ENCODE measurements around the gene LRIF1.
"Not testable (repeated sequence)": the region's sequence is repeated elsewhere in the genome, so short reads cannot be mapped to it uniquely, and the experiment has no call there.

The LRIF1 gene, protein sequence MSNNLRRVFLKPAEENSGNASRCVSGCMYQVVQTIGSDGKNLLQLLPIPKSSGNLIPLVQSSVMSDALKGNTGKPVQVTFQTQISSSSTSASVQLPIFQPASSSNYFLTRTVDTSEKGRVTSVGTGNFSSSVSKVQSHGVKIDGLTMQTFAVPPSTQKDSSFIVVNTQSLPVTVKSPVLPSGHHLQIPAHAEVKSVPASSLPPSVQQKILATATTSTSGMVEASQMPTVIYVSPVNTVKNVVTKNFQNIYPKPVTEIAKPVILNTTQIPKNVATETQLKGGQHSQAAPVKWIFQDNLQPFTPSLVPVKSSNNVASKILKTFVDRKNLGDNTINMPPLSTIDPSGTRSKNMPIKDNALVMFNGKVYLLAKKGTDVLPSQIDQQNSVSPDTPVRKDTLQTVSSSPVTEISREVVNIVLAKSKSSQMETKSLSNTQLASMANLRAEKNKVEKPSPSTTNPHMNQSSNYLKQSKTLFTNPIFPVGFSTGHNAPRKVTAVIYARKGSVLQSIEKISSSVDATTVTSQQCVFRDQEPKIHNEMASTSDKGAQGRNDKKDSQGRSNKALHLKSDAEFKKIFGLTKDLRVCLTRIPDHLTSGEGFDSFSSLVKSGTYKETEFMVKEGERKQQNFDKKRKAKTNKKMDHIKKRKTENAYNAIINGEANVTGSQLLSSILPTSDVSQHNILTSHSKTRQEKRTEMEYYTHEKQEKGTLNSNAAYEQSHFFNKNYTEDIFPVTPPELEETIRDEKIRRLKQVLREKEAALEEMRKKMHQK

DNA sequence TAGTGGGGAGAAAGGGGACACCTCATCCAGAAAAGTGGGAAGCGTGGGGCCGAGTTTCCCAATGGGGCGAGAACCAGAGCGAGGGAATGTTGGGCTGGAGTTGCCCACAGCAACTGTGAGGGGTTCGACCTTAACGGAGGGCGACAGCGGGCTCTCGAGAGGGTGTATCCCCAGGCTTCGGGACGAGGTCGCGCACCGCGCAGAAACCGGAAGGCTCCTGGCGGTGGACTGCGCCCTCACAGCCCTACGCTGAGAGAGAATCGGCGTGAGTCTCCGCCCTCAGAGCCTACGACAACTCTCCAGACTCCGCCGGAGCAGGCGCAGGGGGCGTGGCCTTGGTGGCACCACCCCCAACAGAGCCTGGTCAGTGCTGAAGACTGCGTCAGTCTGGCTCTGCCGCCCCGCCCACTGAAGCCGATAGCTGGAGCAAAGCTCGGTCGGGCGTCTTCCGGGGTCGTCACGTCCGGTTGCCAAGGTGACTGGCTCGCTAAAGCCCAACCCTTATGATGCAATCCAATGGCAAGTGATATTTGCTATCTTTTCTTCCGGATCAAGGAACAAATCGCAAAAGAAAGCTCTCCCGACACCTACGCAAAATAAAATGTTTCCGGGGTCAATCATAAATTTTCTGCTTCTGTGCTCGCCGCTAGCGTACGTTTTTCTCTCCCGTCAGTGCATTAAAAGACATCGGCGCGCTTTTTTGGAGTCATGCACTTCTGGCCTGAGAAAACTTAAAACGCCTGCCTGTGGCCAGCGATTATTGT is at the start of gene LRIF1:
Gene LRIF1 (minus strand): TSS at position 232 of the 764 bp plus-strand sequence. CDS start 234 bp downstream, outside the sequence.
- DNase-seq (ENCODE audit: low read depth), result peak; percentile 100

DNA sequence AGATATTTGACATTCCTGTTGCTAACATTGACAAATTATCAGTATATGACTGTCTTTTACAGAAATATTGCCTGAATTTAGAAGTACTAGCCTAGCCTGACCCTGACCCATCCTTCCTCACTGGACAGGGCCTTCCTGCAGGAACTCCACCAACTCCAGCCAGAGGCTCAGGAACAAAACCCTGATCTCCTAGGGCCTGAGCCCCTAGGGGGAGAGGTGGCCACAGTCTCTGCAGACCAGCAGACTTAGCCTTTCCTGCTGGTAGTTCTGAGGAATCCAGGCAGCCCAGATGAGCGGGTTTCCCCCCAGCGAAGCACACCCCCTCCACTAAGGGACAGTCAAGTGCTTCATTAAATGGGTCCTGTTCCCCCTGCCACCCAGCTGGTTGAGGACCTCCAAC is 44.3 kb upstream of the LRIF1 start:
- DNase-seq (ENCODE audit: low read depth), result no peak

DNA sequence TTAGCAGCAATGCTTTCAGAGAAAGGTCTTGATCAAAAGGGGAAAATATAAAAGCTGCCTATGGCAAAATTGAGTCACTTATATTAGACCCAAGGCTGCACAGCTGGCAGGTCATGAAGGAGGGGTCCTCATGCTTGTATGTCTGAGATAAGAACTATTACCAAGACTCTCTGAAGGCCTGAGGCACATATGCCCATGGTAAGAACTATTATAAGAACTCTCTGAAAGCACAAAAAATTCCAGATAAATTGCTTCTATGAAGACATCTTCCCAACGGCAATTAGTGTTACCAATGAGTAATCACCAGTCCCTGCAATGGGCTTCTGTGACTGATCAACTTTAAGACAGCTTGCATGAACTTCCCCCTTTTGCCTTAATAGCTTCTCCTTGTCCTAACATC is 42.8 kb upstream of the LRIF1 start:
- no peak for DNase-seq (ENCODE audit: low read depth)

DNA sequence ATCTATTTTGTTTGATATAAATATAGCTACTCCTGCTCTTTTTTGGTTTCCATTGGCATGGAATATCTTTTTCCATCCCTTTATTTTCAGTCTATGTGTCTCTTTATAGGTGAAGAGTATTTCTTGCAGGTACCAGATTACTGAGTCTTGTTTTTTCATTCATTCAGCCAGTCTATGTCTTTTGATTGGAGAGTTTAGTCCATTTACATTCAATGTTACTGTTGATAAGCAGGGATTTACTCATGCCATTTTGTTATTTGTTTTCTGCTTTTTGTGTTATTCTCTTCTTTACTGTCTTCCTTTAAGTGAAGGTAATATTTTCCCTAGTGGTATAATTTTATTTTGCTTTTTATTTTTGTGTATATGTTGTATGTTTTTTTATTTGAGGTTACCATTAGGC is 35.9 kb upstream of the LRIF1 start:
- not testable (repeated sequence) for DNase-seq (ENCODE audit: low read depth)

DNA sequence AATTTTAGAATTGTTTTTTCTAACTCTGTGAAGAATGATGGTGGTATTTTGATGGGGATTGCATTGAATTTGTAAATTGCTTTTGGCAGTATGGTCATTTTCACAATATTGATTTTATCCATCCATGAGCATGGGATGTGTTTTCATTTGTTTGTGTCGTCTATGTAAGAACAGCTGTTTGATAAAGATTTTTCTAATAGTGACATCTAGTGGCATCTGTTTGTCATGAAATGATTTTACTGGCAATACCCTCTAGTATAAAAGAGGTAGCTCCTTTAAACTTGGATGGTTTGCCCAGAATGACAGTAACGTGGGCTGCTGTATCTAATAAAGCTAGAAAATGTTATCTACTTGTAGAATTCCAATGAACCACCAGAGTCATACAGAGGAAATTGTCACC is 28.6 kb upstream of the LRIF1 start:
- not testable (repeated sequence) for DNase-seq (ENCODE audit: low read depth)

DNA sequence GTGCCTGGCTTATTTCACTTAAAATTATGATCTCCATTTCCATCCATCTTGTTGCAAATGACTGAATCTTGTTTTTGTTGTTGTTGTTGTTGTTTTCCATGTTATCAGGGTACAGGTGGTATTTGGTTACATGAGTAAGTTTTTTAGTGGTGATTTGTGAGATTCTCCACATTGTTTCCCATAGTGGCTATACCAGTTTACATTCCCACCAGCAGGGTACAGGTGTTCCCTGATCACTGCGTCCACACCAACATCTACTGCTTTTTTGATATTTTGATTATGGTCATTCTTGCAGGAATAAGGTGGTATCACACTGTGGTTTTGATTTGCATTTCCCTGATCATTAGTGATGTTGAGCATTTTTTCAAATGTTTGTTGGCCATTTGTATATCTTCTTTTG is 27.6 kb upstream of the LRIF1 start:
- DNase-seq (ENCODE audit: low read depth), result not testable (repeated sequence)

DNA sequence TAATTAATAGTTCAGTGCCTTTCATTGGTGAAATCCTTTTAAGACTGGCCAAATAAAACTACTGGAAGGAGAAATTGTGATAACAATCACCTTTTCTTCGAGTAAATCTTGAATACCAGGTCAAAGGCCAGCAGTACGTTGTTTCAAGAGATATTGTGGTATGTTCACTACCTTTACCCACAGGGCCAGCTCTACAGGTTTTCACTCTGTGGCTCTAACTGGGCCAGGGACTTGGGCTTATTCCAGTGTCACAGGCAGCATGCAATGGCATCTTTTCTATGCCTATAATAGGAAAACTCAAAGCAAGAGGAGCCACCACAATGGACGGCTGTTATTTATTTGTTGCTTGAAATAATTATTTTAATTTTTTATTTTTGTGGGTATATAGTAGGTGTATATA is 26.8 kb upstream of the LRIF1 start:
- no peak for DNase-seq (ENCODE audit: low read depth)

DNA sequence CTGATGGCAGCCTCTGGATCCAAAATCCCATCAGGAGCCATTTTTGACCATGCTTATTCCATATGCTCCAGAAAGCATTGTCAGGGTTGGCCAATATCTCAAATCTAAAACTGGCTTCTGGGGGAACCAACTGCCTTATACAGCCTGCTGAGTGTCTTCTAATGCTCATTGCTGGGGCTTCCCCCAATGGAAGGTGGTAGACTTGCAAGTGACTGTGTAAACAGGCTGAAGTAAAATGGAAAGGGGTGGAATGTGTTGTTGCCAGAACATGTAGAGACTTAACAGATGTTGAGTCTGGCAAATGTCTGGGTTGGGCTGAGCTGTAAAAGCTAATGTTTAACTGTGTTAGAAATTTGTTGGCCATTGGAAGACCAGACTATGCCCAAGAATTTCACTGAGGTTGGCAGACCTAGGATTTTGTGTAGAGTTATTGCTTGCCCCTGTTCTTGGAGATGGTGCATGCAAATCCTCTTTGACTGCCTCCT is 22.7 kb upstream of the LRIF1 start:
- DNase-seq (ENCODE audit: low read depth), result no peak

DNA sequence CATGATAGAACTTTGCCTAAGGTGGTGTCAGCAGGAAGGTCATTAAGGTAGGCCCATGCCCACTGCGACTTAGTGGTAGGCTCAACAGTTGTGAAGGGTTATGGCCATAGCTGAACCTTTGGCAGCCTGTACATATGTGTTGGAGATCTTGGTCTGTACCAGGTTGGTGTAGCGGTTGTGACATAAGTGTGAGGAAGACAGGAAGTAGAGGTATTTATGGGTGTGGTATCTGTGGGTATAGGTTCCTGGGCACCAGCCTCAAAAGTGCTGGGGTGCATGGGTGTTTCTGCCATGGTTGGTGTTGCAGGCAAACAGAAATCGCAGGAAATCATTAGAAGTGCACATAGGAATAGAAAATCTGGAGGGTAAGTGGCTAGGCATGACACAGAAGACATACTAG is 18.6 kb upstream of the LRIF1 start:
- no peak for DNase-seq (ENCODE audit: low read depth)

DNA sequence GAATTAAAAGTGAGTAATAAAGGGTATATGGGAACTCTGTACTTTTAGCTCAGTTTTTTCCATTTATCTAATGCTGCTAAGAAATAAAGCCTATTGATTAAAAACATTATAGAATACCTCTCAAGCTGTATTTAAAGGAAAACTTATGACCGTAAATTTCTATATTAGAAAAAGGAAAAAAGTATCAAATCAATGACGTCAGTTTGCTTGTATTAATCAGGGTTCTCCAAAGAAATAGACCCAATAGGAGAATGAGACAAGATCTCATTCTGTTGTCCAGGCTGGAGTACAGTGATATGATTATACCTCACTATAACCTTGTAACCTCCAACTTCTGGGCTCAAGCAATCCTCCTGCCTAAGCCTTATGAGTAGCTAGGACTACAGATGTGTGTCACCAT is 15.4 kb upstream of the LRIF1 start:
- no peak for DNase-seq (ENCODE audit: low read depth)

DNA sequence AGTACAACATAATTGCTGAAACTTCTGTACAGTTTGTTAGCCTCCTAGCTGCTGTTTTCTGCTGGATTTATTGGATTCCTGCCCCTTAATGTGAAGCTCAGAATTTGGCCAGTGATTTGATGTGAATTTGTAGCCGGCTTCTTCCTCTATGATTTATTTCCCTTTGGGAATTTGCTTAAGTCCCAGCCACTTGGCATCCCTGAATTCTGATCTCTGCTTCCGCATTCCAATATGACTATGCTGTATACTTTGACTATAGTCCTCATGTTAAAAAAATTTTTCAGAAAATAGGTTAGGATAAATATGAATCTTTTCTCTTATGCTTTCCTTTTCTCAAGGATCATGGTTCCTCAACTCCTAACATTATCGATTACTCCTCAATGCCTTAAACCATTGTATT is 12.4 kb upstream of the LRIF1 start:
- no peak for DNase-seq (ENCODE audit: low read depth)

DNA sequence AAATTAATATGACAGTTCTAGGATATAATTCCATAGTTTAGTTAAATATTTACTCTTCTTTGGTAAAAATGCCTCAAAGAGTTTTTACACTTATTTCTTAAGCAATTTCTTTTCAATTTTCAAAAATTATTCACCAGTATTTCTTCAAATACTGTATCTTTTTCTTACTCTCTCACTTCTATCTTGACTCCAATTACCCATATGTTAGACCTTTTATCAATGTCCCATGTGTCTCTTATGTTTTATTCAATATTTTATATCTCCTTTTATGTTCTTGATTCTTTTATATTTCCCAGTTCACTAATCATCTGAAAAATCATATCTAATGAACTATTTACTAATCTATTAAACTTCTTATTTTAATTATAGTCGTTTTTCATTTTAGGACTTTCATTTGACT is 11.5 kb upstream of the LRIF1 start:
- no peak for DNase-seq (ENCODE audit: low read depth)

DNA sequence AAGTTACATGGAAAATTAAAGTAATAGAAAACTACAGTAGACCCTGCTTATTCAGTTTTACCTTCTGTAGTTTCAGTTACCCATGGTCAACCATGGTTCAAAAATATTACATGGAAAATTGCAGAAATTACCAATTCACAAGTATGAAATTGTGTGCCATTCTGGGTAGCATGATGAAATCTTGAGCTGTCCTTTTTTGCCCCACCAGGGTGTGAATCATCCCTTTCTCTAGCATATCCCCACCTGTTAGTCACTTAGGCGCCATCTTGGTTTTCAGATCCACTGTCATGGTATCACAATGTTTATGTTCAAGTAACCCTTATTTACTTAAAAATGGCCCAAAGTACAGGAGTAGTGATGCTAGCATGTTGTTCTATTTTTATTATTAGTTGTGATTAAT is 3.5 kb upstream of the LRIF1 start:
- DNase-seq (ENCODE audit: low read depth), result no peak

DNA sequence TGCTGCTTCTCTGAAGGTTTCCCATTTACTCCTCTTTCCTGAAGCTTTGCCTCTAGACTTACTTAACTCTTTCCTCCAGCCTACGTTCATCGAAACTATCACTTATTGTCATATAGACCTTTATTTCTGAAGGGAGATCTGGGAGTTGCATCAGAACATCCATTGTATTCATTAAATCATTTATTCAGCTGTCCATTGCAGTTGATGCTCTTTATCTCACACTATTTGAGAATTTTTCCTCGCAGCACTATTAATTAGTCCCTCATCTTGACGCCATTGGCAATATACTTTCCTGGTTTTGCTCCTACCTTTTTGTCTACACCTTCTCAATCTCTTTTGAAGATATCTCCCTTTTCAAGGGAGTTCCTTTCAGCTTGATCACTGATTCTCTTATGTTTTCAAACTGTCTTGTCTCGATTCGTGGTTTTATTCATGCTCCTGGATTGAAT is 757 bp upstream of the LRIF1 start:
- DNase-seq (ENCODE audit: low read depth), result no peak

DNA sequence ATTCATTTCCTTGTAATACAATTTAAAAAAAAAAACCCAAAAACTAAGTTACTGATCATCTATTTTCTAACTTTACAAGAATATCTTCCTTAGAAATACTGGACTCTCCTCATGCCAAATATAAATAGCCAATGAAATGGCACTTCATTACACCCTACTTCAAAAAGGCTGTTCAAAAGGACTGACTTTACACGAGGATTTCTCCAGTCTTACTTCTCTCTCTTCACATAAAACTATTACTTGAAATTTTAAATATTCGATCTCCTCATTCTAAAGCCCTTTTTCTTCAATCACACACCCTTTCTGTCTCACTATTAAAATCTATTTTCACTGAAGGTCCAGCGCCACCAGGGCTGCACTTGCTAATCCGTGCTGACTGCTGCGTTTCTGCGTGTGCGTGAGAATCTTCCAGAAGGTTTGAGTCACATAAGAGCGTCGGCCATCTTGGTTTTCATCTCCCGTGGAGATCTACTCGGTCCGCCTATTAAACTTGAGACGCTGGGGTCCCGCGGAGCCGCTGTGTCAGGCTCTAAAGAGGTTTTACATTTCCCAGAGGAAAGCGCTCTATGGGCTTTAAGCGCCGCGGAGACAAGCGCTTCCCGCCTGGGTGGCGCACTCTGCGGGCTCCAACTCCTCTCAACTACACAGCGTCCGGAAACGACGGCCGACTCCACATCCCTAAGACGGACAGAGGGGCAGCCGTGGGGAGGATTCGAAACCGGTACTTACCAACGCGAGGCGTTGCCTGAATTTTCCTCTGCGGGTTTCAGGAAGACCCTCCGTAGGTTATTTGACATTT is 631 bp downstream of the LRIF1 start:
- DNase-seq (ENCODE audit: low read depth), result peak; percentile 36

DNA sequence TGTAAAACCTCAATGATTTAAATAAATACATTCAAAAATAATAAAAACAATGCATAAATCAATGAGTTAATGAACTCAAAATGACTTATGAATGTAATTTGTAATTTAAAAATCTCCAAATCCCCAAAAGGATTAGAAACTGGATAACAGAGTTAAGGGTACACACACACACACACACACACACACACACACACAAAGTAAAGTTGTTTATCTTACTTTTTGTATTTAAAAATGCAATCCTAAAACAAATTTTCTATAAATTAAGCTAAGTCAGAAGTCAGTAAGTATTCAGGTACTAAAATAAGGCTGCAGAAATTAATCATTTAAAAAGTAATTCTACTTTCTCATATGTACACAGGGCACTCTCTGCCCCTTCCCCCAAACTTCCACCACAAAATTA is 1.8 kb downstream of the LRIF1 start:
- no peak for DNase-seq (ENCODE audit: low read depth)

DNA sequence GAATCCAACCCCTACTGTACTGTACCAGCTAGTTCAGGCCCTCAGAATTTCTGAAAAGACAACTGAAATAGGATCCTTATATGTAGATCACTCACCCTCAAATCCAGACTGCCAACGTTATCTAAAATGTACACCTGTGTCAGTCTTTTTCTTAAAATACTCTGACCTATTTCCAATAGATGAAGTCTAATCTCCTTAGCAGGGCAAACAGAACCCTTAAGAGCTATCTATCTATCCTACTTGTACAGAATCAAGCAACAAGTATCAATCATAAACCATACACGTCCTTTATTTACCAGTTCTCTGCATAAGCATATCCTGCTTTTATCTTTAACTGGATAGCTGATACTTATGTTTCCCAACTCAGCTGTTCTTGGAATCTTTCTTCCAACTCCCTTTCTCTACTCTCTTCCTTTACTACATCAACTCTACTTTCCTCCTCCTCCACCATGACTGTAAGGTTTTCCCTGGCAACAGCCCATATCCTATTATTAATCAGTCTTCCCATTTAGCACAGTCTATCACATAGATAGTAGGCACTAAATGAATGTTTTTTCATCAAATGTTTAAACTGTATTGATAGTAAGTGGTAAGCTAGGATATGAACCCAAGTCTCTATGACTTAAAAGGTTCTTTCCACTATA is 2.8 kb downstream of the LRIF1 start:
- DNase-seq (ENCODE audit: low read depth), result no peak

DNA sequence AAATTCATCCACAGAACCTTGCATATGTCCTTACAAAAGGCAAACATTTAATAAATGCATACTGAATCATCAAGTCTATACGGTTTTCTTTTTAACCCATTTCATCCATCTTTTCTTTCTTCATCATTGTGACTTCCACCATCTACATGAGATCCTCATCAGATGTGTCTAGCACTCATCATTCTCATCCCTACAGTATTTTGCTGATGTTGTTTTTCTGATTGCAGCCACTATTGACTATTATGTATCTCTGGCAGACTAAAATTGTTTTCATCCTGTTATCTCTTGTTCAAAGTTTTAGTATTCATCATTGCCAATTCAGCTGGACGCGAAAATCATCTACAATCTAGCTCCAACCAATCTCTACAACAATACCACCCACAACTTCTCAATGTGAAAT is 5.9 kb downstream of the LRIF1 start:
- DNase-seq (ENCODE audit: low read depth), result no peak

DNA sequence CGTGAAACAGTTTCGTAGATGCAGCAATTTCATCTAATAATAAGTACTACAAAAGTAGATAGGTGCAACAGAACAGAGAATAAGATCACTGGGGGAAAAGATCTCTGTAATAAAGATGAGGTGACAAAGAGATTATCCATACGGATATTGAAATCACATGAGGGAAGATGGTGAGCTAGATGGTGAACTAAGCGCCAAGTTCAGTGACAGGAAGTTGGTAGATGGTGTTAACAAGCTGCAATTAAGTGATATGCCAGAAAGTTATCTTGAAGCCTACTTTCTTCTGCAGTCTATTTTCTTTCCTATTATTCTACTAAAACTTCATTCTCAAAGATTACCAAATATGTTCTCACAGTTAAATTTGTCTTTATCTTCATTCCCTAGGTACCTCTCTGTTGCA is 7.1 kb downstream of the LRIF1 start:
- no peak for DNase-seq (ENCODE audit: low read depth)

DNA sequence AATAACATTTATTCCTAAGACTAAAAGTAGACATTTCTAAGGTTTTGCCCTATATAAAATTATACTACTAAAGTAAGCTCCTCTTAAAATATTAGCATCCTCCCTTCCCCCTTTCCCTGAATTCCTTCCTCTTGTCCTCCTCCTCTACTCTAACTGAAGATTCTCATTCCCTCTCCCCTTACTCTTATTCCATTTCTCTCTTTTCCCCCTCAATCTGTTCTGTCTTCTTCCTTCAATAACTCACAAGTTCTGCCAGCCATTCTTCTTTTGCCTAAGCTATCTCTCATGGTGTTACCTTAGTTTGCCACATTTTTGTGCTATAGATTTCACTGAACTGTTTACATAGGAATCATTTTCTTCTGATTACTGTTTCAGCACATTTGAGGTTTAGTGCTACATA is 10.7 kb downstream of the LRIF1 start:
- DNase-seq (ENCODE audit: low read depth), result no peak

DNA sequence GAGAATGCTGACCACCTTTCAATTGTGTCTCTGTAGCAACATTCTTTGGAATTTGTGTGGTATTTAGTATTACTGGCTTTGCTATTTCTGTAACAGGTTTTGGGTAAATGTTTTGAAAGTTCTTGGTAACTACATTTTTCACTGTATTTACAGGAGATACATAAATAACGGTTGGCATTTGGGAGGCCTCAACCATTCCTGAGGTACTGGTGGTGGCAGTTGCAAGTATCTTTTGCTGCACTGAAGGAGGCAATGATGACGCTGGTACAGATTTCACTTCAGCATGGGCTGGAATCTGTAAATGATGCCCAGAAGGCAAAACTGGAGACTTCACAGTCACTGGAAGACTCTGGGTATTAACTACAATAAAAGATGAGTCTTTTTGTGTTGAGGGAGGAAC is 11.7 kb downstream of the LRIF1 start:
- DNase-seq (ENCODE audit: low read depth), result no peak

Data from activated T-helper 1 cell treated with Interleukin-2 at 50 U/mL for 16 hours (primary cell).